Osteoblast (primary cell): Measurements from ENCODE around the gene RUFY4. TPM values are rescaled to one million over a fixed set of nuclear protein-coding genes. Genes with fewer than 3 reads are reported as not detected.

Experiments used
- DNase-seq: peaks from one replicate; pipeline ENCODE4 v3.0.0; 2011; ENCODE audit warnings: low spot score, mixed read lengths; ENCODE audit not compliant: insufficient read length; ENCODE audit errors: missing footprints
- H2AFZ ChIP-seq: 2 replicates; pipeline ENCODE4 v1.6.0; 2011; ENCODE audit warnings: mild to moderate bottlenecking, low read length
- H3K27ac ChIP-seq: 2 replicates; pipeline ENCODE4 v1.5.1; 2011; ENCODE audit warnings: mild to moderate bottlenecking, low read depth, low read length, moderate library complexity
- H3K27me3 ChIP-seq: 2 replicates; pipeline ENCODE4 v1.6.0; 2012; ENCODE audit warnings: mild to moderate bottlenecking, control low read depth, inconsistent platforms, low read length, moderate library complexity; ENCODE audit not compliant: insufficient read depth
- H3K36me3 ChIP-seq: 2 replicates; pipeline ENCODE4 v1.5.1; 2011; ENCODE audit warnings: mild to moderate bottlenecking, low read length, control low read depth, moderate library complexity; ENCODE audit not compliant: insufficient read depth
- H3K4me1 ChIP-seq: 2 replicates; pipeline ENCODE4 v1.5.1; 2011; ENCODE audit warnings: mild to moderate bottlenecking, low read length, control low read depth, moderate library complexity; ENCODE audit not compliant: insufficient read depth
- H3K4me2 ChIP-seq: 2 replicates; pipeline ENCODE4 v1.6.0; 2011; ENCODE audit warnings: mild to moderate bottlenecking, low read length; ENCODE audit not compliant: insufficient read depth
- H3K4me3 ChIP-seq: fragments of 200-600 bp; sonication (generic); 3 replicates; pipeline ENCODE4 v1.5.1; 2012; ENCODE audit warnings: mild to moderate bottlenecking, low read length, inconsistent platforms; ENCODE audit not compliant: insufficient read depth
- H3K79me2 ChIP-seq: 2 replicates; pipeline ENCODE4 v1.6.0; 2012; ENCODE audit warnings: mild to moderate bottlenecking, low read length, control low read depth, inconsistent platforms; ENCODE audit not compliant: insufficient read depth
- H3K9me3 ChIP-seq: 2 replicates; pipeline ENCODE4 v1.5.1; 2011; ENCODE audit warnings: low read depth, low read length, control low read depth
- H4K20me1 ChIP-seq: 2 replicates; pipeline ENCODE4 v1.6.0; 2012; ENCODE audit warnings: mild to moderate bottlenecking, low read length, control low read depth; ENCODE audit not compliant: insufficient read depth
- CTCF ChIP-seq: IDR thresholded peaks from 2 replicates; pipeline ENCODE4 v1.5.1; 2011; ENCODE audit warnings: mild to moderate bottlenecking, low read depth, low read length, moderate library complexity; ENCODE audit errors: extremely low read depth
- total RNA-seq: library from RNA; depleted of rRNA; stranded (reverse); fragments of >200 nt; gene quantifications from 2 replicates; pipeline ENCODE4 v1.2.3, GENCODE V29; 2012

The RUFY4 gene
- total RNA-seq, 1 donor = not detected

GRCh38 chr2:218072002-218072401 is 2.9 kb downstream of the RUFY4 start:
- Histone ChIP-seq H3K27me3 (peaks cover 41% of the 10 kb centered on the region), H3K27ac (no peak overlapping the region), H2AFZ (no peak overlapping the region), H3K4me1 (peaks cover 2% of the 10 kb centered on the region), H3K4me2 (no peak overlapping the region), H4K20me1 (no peaks in the 10 kb centered on the region), H3K4me3 (no peak overlapping the region), H3K9me3 (no peaks in the 10 kb centered on the region), H3K36me3 (no peaks in the 10 kb centered on the region), H3K79me2 (no peaks in the 10 kb centered on the region)
- TF ChIP-seq CTCF = no peak
- no peak for DNase-seq

- Histone ChIP-seq H3K4me3 (no peak overlapping the region), H3K36me3 (no peaks in the 10 kb centered on the region), H2AFZ (no peak overlapping the region), H3K79me2 (no peaks in the 10 kb centered on the region), H4K20me1 (no peaks in the 10 kb centered on the region), H3K27me3 (peaks cover 36% of the 10 kb centered on the region), H3K9me3 (no peaks in the 10 kb centered on the region), H3K4me2 (no peak overlapping the region), H3K27ac (no peak overlapping the region), H3K4me1 (peaks cover 2% of the 10 kb centered on the region)
- DNase-seq = no peak
- TF ChIP-seq CTCF = no peak
These were observed 3.5 kb downstream of the RUFY4 start for GRCh38 chr2:218072478-218073024.

- TF ChIP-seq CTCF = no peak
- H3K27me3 ChIP-seq = peaks cover 31% of the 10 kb centered on the region
- no peak overlapping the region for H3K4me2 ChIP-seq
- H2AFZ ChIP-seq = no peak overlapping the region
- H3K4me3 ChIP-seq = no peak overlapping the region
- H3K36me3 ChIP-seq = no peaks in the 10 kb centered on the region
- H4K20me1 ChIP-seq = no peaks in the 10 kb centered on the region
- H3K4me1 ChIP-seq = peaks cover 2% of the 10 kb centered on the region
- no peaks in the 10 kb centered on the region for H3K79me2 ChIP-seq
- DNase-seq = peak; percentile 72
- H3K27ac ChIP-seq = no peak overlapping the region
- H3K9me3 ChIP-seq = no peaks in the 10 kb centered on the region
These were observed 4.1 kb downstream of the RUFY4 start for GRCh38 chr2:218073185-218073584.

GRCh38 chr2:218074031-218074430 is 5.0 kb downstream of the RUFY4 start:
- Histone ChIP-seq H3K27me3 (peaks cover 28% of the 10 kb centered on the region), H4K20me1 (no peaks in the 10 kb centered on the region), H3K4me1 (peaks cover 1% of the 10 kb centered on the region), H3K9me3 (no peaks in the 10 kb centered on the region), H3K4me2 (no peak overlapping the region), H3K4me3 (no peak overlapping the region), H2AFZ (no peak overlapping the region), H3K27ac (no peak overlapping the region), H3K79me2 (no peaks in the 10 kb centered on the region), H3K36me3 (no peaks in the 10 kb centered on the region)
- peak; percentile 88 for DNase-seq
- peak; percentile 62 for TF ChIP-seq CTCF
